GM19238 (cell line): ENCODE data around the gene PCARE.
"Not testable (repeated sequence)": the region's sequence is repeated elsewhere in the genome, so short reads cannot be mapped to it uniquely, and the experiment has no call there.

ENCODE experiments used
- DNase-seq: peaks from one replicate; pipeline ENCODE4 v3.0.0; 2011; ENCODE audit warnings: low spot score; ENCODE audit not compliant: insufficient read length

The PCARE gene

DNA sequence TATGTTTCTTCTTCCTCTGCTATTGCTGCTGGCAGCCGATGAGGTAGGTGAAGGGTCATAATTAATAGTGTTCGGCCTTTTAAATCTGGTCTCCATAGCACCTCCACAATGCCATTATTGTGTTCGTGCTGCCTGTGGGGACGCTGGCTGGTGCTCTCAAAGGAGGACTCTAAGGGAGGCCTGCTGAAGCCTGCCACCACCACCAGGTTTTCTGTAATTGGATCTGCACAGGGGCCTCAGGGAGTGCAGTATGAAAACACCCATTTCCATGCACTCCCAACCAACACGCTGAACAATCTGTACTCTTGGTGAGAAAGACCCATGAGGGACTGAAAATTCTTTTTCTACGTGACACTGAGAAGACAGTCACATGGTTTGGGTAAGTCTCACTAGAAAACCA lies 23.2 kb upstream of the PCARE start:
- DNase-seq, result no peak

- no peak for DNase-seq
Measured at GRCh38 chr2:29096969-29097368, 22.6 kb upstream of the PCARE start.

- DNase-seq, result not testable (repeated sequence)
Measured at GRCh38 chr2:29090311-29090710, 16.0 kb upstream of the PCARE start.

DNA sequence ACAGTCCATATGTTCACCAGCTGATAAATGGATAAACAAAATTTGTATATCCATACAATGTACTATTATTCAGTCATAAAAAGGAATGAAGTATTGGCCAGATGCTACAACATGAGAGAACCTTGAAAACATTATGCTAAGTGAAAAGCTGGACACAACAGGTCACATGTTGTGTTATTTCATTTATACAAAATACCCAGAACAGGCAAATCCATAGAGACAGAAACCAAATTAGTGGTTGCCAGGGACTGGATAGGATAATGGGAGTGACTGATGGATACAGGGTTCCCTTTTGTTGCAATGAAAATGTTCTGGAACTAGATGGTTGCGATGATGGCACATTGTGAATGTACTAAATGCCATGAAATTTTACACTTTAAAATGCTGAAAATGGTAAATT lies 10.2 kb upstream of the PCARE start:
- DNase-seq, result no peak

DNA sequence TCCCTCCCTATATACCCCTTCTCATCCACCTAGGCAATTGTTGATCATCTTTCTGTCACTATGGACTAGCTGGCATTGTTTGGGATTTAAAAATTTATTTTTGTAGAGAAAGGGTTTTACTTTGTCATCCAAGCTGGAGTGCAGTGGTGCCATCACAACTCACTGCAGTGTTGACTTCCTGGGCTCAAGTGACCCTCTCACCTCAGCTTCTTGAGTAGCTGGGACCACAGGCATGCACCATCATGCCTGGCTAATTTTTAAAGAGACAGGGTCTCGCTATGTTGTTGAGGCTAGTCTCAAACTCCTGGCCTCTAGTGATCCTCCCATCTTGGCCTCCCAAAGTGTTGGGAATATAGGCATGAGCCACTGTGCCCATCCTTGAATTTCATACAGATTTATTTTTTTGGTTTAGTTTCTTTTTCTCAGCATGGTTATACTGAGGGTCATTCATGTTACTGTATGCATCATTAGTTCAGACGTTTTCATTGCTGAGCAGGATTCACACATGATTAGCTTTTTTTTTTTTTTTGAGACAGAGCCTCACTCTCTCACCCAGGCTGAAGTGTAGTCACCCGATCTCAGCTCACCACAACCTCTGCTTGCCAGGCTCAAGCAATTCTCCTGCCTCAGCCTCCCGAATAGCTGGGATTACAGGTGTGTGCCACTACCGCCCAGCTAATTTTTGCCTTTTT lies 8.6 kb upstream of the PCARE start:
- no peak for DNase-seq

DNA sequence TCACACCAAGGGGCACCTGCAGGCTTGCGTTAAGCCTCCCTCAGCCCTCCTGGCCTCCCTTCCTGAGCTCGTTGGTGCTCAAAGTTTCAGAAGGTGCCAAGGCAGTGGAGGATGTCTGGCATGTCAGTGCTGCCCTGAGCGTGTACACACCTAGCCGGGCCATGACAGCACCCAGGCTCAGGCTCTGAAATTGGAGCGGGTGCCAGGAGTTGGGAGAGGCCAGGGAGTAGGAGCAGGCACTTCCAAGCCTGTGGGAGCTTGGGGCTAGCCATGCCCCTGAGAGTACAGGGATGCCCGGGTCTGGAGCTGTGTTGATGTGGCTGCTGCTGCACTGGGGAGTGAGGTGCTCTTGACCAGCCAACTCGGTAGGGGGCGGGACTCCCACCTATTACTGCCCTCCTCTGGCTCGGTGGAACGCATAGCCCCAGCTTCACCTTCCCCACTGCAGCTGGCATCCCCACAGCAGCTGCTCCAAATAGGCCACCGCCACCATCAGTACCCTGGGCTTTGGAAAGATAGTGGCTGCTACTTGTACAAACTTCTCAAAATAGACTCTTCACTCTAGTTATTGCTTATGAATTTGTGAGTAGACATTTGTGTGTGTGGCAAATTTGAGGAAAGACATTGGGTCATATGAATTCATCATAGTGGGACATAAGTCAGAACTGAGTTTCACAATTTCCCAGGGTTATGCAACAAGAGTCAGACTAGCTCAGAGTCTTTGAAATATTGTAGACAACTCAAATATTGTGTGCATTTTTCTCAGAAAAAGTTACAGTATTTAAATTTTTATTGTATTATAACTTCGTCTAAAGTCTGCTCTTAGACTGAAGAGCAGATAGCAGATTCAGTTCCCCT lies 6.8 kb upstream of the PCARE start:
- no peak for DNase-seq

GRCh38 chr2:29079887-29080286 lies 5.6 kb upstream of the PCARE start:
- DNase-seq, result no peak

DNA sequence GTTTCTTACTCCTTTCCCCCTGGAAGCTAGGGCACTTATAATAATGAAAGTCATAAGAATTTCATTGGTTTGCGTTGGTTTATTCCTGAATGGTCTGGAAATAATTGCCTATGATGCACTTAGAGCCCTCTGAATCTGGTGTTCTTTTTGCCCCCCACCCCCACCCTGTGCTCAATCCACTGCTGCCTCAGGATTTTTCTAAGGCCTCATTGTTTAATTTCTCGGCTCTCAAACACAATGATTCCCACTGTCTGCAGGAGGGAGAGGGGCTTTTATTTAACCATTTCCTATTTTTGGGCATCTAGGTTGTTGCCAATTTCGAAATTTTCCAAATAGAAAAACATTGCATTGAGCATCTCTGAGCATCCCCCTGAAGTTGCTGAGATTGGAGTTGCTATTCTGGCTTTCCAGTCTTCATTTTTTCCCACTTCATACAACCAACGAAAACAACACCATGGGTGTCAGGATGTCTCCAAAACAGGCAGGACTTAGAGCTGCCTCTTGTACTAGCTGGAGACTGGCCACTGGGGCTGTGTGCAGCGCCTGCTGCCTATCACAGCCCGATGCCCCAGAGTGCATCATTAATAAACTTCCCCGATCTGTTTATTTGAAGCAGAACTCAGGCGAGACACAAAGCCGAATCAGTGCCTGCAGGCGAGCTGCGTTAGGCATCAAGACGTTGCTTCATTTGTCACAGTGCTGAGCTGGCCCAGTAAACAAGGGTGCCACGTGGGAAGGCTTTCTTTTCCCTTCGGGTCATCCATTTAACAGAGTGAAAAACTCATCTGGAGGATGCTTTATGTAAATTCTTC lies 1.8 kb upstream of the PCARE start:
- DNase-seq, result no peak

DNA sequence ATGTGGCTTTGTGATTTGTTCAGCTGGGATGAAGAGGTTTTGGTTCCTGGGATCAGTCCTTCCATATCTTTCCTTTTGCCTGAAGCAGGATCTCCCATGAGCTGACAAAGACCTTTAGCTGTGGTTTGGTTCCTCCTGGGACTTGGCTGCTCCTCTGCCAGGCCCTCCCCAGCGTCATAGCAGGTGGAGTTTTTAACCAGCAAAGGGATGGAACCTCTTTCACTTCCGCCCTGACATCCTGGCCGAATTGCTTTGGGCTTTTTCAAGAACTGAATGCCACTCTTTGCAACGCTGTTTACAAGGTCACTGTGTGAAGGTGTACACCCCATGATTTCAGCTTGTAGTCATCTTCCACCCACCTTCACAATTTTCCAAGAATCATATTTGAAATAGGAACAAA lies 390 bp downstream of the PCARE start:
- DNase-seq, result no peak

DNA sequence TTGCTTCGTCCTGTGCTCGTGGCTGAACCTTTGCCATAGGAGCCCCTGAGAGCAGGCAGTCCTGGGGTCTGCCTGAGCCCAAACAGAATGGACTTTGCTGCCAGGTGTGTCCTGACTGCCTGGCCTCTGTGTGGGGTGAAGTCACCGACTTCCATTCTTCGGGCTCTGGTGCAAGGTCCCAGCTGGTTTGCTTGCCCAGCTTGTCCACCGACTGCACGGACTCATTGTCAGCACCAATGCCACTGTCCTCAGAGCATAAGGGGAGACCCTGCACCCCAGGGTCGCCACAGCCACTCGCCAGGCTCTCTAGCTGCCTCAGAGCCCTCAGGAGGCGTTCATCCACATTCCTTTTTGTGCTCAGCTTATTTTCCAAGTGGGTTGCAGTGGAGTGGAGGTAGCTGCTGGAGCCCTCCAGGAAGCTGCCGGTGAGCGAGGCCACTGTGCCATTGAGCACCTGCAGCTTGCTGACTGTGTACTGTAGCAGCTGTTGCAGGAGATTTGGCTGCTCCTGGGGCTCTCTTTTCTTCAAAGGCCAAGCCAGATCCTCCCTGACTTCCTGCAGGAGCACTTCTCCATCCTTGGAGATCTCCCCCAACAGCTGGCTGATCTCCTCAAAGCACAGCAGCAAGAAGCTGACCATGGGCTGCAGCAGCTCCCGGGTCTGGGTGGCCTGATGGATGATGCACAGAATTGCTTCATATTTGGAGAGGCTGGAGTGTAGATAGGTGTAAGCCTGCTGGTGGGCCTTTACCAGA lies 1.2 kb downstream of the PCARE start:
- no peak for DNase-seq

- no peak for DNase-seq
Measured at GRCh38 chr2:29072251-29072650, 2.1 kb downstream of the PCARE start.

GRCh38 chr2:29071032-29071975 lies 3.0 kb downstream of the PCARE start:
- DNase-seq, result no peak

GRCh38 chr2:29070526-29070925 lies 3.8 kb downstream of the PCARE start:
- DNase-seq, result no peak

- DNase-seq, result no peak
Measured at GRCh38 chr2:29068513-29068912, 5.8 kb downstream of the PCARE start.

- no peak for DNase-seq
Measured at GRCh38 chr2:29066997-29067605, 7.2 kb downstream of the PCARE start.

GRCh38 chr2:29066271-29066860 lies 8.0 kb downstream of the PCARE start:
- DNase-seq, result no peak

DNA sequence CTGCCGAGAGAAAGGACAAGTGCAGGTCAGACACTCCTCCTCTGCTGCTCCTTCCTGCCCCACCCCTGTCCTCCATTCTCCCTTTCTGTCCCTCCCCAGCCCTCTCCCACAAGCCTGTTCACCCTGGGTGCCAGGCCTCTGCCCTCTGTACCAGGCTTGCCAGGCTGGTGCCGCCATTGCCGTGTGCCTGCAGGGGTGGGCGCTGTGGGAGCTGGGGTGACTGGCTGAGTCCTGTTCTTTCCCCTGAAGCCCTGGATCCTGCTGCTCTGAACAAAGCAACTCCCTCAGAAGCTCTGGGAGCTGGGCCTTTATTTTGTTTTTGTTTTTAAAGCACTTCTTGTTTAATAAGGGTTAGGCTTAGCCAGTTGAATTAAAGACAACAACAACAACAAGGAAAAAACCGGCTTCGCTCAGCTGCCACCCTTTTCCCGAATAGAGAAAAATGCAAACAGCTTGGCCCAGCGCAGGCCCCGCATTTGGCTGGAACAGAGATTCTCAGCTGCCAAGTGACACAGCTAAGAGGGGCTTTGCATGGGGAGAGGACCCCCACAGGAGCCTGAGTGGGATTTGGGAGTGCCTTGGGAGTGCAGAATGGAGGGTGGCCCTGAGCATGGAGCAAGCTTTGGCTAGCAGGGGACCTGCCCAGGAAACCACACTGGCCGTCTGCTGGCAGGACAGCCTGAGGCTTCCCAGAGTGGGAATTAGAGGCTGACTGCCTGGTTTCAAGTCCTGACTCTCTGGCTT lies 9.1 kb downstream of the PCARE start:
- no peak for DNase-seq

DNA sequence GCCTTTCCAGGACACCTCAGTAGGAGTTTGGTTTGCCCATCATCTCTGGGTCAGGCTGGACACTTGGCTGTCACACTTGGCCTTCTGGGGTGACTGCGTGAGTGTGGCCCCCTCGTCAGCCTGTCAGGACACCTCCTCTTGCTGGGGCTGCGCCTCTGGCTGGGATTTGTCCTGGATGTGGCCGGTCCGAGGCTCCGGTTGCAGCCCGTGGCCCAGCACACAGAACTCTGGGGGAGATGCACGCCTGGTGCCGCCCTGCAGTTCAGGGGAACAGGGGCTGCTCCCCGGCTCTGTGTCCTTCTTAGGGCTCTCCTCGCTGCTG lies 9.6 kb downstream of the PCARE start:
- DNase-seq, result no peak

- DNase-seq, result no peak
Measured at GRCh38 chr2:29064346-29064715, 10.0 kb downstream of the PCARE start.
